Ecto neural progenitor cell (in vitro differentiated cells): ENCODE results near the gene MMADHC.
"Not testable (repeated sequence)": the region's sequence is repeated elsewhere in the genome, so short reads cannot be mapped to it uniquely, and the experiment has no call there.

Experiments used
- DNase-seq: peaks from one replicate; pipeline ENCODE4 v3.0.0-alpha.2; 2018; ENCODE audit warnings: low spot score

The MMADHC gene

DNA sequence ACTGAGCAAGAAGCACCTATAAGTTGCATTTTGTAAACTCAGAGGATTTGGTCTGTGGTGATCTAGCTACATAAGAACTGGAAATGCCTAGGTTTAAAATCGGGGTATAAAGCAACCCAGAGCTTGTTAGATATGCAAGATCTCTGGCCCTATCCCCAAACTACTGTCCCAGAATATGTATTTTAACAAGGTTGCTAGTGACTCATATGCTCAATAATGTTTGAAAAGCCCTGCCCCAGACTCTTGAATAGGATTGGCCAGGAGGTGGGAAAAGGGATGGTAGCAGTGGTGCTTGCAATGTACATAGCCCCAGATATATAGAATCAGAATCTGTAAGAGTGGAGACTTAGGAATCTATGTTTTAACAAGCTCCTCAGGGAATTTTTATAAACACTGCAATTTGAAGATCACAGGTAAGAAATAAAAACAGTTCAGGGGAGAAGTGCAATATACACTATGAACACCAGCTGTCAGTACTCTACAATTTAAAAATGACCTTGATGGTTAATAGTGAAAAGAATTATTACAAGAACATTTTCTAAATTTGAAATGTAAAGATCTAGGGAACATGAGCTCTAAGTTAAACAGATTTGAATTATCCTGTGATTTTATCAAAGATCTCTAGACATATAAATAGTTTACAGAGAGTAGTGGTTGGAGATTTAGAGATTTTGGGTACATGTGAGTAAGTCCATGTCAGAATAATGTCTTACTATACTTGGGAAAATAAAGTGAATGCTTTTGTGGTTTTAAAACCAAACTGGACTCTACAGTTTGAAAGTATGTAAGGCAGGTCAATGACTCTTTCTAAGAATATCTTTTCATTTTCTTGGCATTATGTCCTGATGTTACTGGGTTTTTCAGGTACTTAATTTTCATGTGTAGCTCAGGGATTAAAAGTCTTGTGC, 7.7 kb upstream of the MMADHC start:
- DNase-seq, result no peak

DNA sequence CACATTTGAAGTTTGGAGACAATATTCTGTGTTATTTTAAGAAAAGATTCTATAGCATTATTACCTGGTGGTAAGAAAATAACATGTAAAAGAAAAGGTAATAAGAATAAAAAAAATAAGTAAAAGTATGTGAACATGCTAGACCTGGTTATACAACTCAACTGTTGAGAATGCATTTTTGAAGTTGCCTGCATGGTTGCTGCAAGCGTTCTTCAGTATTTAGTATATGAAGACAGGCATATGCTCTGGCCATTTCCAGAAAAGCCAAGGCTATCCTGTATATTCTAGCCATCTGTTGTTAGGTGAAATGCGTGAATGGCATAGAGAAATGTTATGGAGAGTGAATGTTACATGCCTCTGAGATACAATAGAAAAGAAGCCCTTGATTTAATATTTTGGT, 6.8 kb upstream of the MMADHC start:
- DNase-seq, result no peak

DNA sequence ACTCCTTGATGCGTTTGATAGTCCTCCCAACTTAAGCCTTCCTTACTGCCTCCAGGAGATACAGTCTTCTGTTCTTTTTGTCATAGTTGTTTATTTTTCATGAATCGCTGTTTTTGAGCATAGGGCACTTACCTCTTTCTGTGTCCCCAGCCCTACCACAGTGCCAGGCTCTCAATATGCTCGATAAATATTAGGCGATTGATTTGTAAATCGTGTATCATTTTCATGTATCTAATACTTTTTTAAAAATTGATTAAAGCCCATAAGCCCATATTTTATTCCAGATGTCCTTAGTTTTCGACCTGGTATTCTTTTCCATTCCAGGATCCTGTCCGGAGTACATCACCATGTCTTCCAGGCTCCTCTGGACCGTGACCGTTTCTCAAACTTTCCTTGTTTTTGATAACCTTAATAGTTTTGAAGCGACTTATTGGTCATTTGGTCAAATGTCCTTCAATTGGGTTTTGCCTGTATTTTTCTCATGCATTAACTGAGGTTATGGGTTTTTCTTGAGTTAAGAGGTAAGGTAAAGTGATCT, 444 bp upstream of the MMADHC start:
- DNase-seq, result no peak

DNA sequence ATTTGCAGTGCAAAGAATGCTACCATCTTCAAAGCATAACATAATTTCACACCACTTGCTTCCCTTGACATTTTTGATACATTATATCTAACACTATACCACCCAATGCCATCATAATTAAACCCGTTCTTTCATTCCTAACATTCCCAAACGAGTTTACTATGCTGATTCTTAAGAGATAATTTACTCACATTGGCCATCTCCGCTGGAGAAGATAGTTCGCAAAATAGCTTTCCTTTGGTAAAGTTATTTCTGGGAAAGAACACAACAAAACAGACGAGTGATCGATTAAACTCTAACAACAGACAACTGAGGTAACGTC, 716 bp downstream of the MMADHC start:
- no peak for DNase-seq

DNA sequence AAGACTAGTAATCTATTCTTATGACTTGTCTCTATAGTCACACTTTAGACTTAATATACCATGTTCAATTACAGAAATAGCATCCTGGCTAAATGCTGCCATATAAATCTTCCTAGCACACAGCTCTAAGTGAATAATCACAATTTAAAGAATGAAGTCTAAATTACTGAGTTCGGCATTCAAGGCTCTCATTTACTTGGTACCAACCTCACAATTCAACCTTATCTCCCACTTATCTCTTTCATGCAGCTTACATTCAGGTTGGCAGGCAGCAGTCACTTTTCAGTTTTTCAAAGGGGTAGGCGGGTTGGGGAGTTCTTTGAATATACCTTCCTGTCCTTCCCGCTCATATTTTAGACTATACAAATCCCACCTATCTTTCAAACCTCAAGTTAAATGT, 1.5 kb downstream of the MMADHC start:
- DNase-seq, result no peak

- DNase-seq, result no peak
Observed at GRCh38 chr2:149585166-149585885, 2.2 kb downstream of the MMADHC start.

DNA sequence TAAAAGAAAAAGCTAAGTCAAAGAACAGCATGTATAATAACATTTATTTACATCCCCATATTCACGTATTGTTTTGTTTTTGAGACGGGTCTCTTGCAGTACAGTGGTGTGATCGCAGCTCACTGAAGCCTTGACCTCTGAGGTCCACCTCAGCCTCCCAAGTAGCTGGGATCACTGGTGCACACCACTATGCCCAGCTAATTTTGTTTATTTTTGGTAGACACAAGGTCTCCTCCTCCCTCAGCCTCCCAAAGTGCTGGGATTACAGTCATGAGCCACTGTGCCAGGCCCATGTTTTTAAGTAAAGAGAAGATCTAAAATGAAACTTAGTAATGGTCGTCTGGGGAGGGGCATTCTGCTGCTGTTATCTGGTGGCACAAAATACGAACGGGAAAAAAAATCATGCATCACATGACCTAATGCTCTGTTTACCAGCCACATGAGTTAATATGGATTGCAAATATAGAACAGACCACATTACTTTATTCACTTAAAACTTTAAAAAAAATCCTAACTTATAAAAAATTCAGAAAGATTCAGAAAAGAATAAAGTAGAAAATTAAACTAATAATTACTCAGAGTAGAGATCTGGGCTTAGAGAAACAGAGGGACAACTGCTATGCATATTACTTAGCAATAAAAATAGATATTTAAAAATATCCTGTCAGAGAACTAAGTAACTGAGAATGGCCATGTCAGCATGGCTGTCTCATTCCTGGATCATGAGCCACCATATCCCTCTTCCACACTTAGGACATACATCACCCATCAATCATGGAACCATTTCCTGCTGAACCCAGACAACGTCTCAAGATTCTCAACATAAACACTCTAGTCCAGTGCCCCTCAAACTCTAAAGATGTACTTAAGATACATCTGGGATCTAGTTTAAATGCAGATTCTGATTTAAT, 7.3 kb downstream of the MMADHC start:
- no peak for DNase-seq

DNA sequence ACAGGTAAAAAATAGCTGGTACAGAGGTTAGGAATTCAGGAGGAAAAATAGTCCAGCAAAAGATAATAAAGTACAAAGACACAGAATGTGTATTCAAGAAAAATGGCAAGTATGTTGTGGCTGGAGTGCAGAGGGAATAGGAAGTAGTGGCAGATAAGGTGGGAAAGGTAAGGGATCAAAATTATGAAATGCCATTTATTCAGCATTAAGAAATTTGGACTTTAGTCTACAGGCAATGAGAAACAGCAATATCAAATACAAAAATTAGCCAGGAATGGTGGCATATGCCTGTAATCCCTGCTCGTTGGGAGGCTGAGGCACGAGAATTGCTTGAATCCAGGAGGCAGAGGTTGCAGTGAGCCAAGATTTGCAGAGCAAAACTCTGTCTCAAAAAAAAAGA, 10.3 kb downstream of the MMADHC start:
- DNase-seq, result no peak

GRCh38 chr2:149575752-149576151, 11.8 kb downstream of the MMADHC start:
- DNase-seq, result no peak

- DNase-seq, result no peak
Observed at GRCh38 chr2:149575277-149575676, 12.3 kb downstream of the MMADHC start.

DNA sequence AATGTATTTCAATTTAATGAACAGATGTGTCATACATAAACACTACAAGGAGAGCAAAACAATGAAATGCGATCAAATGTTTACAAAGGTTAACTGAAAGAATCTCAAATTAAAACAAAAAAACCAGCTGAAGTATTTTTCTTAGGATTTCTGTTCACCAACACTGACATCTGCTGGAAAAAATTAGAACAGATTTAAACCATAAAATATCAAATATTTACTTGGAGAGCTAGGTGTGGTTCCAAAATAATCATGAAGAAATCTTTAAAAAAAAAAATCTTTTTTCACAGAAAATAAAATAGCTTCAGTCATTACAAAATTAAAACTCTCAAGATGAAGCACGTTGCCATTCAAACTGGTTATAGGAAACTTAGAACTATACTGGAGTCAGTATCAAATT, 13.8 kb downstream of the MMADHC start:
- no peak for DNase-seq

GRCh38 chr2:149572102-149572953, 15.2 kb downstream of the MMADHC start:
- no peak for DNase-seq

DNA sequence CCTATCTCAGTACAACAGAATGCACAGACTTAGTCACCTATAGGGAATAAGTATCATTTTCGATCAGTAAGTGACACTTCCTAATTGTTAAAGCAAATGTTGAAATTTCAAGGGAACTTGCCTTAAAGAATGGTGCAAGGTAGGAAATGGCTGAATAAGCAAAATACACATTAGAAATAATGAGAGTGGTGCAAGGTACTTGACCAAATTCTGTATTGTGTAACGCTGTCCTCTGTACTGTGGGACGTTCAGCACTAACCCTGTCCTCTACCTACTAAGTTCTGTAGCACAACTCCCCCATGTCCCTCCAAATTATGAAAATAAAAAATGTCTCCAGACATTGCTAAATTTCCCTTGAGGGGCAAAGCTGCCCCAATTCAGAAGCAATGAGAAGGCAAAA, 19.4 kb downstream of the MMADHC start:
- DNase-seq, result no peak

- DNase-seq, result no peak
Observed at GRCh38 chr2:149566652-149567051, 20.9 kb downstream of the MMADHC start.

- not testable (repeated sequence) for DNase-seq
Observed at GRCh38 chr2:149565625-149566024, 21.9 kb downstream of the MMADHC start.

GRCh38 chr2:149564983-149565382, 22.6 kb downstream of the MMADHC start:
- DNase-seq, result no peak

DNA sequence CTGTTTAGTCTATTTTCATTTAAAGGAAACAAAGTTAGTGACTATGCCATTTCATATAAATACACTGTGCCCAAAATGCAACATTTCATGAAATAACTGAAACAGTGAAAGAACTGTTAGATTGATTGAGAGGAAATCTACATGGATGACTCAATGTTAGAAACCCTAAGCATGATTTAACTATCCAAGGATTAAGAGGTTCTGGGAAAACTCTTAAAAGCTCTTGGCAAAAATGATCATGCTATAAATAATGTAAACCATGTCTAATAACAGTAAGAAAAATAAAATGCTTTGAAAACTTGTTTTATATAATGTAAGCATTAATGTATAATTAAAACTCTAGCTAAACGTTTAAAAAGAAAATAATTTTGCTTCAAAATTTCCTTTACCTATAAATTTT, 23.5 kb downstream of the MMADHC start:
- no peak for DNase-seq

GRCh38 chr2:149562324-149562723, 25.3 kb downstream of the MMADHC start:
- no peak for DNase-seq

- no peak for DNase-seq
Observed at GRCh38 chr2:149561309-149561926, 26.2 kb downstream of the MMADHC start.

GRCh38 chr2:149559341-149560068, 28.1 kb downstream of the MMADHC start:
- DNase-seq, result no peak
